HCT116 (cell line): ENCODE data around the gene GSC. TPM values are rescaled to one million over a fixed set of nuclear protein-coding genes. Genes with fewer than 3 reads are reported as not detected.

Experiments
- ATAC-seq: fragments of 200-7000 bp; cut with Tn5 transposase; 2 replicates; pipeline ENCODE4 v1.9.1; 2020; ENCODE audit warnings: mild to moderate bottlenecking, moderate library complexity
- BruUV-seq: library from RNA; stranded (reverse); fragments of 400-500 nt; replicated peaks from 2 replicates; lab custom pipeline; 2021; lab: Mats Ljungman, UMichigan
- CTCF ChIA-PET: fragments of 300-600 bp; sonication (Branson Sonifier 250); formaldehyde crosslinking; loops from one replicate; lab custom pipeline; 2021; ENCODE audit warnings: antibody characterized with exemption; lab: Charles Lee
- POLR2A ChIA-PET: fragments of 300-600, 350-600 bp; sonication (Branson Sonifier 250); formaldehyde crosslinking; loops from one replicate; lab custom pipeline; 2021; ENCODE audit warnings: antibody characterized with exemption; lab: Charles Lee
- RAD21 ChIA-PET, 2 experiments: fragments of 300-600 bp; sonication (Branson Sonifier 250); formaldehyde crosslinking; loops; one replicate each; lab custom pipeline; 2023; ENCODE audit warnings: low total read pairs in 2 of 2; ENCODE audit not compliant: uncharacterized antibody in 2 of 2, unreplicated experiment in 2 of 2, low non-redundant PET in 1 of 2; lab: Charles Lee
- DNase-seq: peaks from one replicate; pipeline ENCODE4 v3.0.0-alpha.2; 2010; ENCODE audit warnings: low read depth, low spot score
- H2AFZ ChIP-seq: fragments of 200-600 bp; shearing (Covaris generic), sonication (generic); 2 replicates; pipeline ENCODE4 v1.6.1; 2017; ENCODE audit warnings: low read depth, mixed run types, mixed read lengths, antibody characterized with exemption, low read length; ENCODE audit not compliant: poor library complexity, severe bottlenecking
- H3K27ac ChIP-seq: 2 replicates; pipeline ENCODE4 v1.5.1; 2012; ENCODE audit warnings: low read depth, low read length
- H3K27me3 ChIP-seq: fragments of 200-600 bp; sonication (generic); 2 replicates; pipeline ENCODE4 v1.6.1; 2016; ENCODE audit warnings: mixed run types, low read length, mixed read lengths; ENCODE audit not compliant: insufficient read depth
- H3K36me3 ChIP-seq, 2 experiments: fragments of 200-500 bp in 1 of 2; fragments of 200-600 bp in 1 of 2; sonication (Bioruptor generic) in 1 of 2; sonication (generic) in 1 of 2; 2 replicates each; pipeline versions ENCODE4 v1.5.1 to v1.6.1; 2014 to 2016; ENCODE audit warnings: low read length in 2 of 2, inconsistent platforms in 1 of 2, mixed read lengths in 1 of 2, mixed run types in 1 of 2; ENCODE audit not compliant: insufficient read depth in 2 of 2, control insufficient read depth in 1 of 2
- H3K4me1 ChIP-seq, 2 experiments: fragments of 200-600 bp in 1 of 2; sonication (generic) in 1 of 2; 2 replicates each; pipeline versions ENCODE4 v1.5.1 to v1.6.1; 2012 to 2017; ENCODE audit warnings: low read length in 2 of 2, inconsistent platforms in 1 of 2, mild to moderate bottlenecking in 1 of 2, mixed read lengths in 1 of 2, mixed run types in 1 of 2, moderate library complexity in 1 of 2; ENCODE audit not compliant: insufficient read depth in 2 of 2, control insufficient read depth in 1 of 2
- H3K4me2 ChIP-seq: fragments of 200-600 bp; sonication (generic); 2 replicates; pipeline ENCODE4 v1.6.1; 2017; ENCODE audit warnings: mixed run types, low read length, mixed read lengths
- H3K4me3 ChIP-seq, 2 experiments: fragments of 200-600 bp in 1 of 2; sonication (generic) in 1 of 2; replicated peaks in 1 of 2; 2 replicates each; pipeline ENCODE4 v1.5.1; 2011 to 2016; ENCODE audit warnings: low read length in 2 of 2, control low read depth in 1 of 2, low read depth in 1 of 2, mild to moderate bottlenecking in 1 of 2, mixed read lengths in 1 of 2, mixed run types in 1 of 2
- H3K79me2 ChIP-seq: fragments of 200-600 bp; sonication (generic); 2 replicates; pipeline ENCODE4 v1.6.1; 2017; ENCODE audit warnings: mild to moderate bottlenecking, mixed run types, low read length, moderate library complexity, mixed read lengths; ENCODE audit not compliant: insufficient read depth
- H3K9ac ChIP-seq: fragments of 200-600 bp; sonication (generic); 2 replicates; pipeline ENCODE4 v1.6.1; 2016; ENCODE audit warnings: low read length, mixed read lengths
- H3K9me2 ChIP-seq: fragments of 200-600 bp; sonication (generic), shearing (Covaris generic); 2 replicates; pipeline ENCODE4 v1.6.1; 2017; ENCODE audit warnings: mixed run types, mild to moderate bottlenecking, moderate library complexity; ENCODE audit not compliant: insufficient read depth
- H3K9me3 ChIP-seq, 2 experiments: fragments of 200-500 bp in 1 of 2; fragments of 200-600 bp in 1 of 2; sonication (Bioruptor generic) in 1 of 2; sonication (generic) in 1 of 2; 2 replicates each; pipeline ENCODE4 v1.6.1; 2014 to 2017; ENCODE audit warnings: low read length in 2 of 2, mixed read lengths in 2 of 2, inconsistent platforms in 1 of 2, low read depth in 1 of 2, mild to moderate bottlenecking in 1 of 2, mixed run types in 1 of 2, moderate library complexity in 1 of 2; ENCODE audit not compliant: control insufficient read depth in 1 of 2, insufficient read depth in 1 of 2
- H4K20me1 ChIP-seq: fragments of 200-600 bp; sonication (generic), shearing (Covaris generic); 2 replicates; pipeline ENCODE4 v1.6.1; 2017; ENCODE audit warnings: mixed run types, mild to moderate bottlenecking, moderate library complexity; ENCODE audit not compliant: insufficient read depth
- ATF3 ChIP-seq: IDR thresholded peaks from 2 replicates; pipeline ENCODE4 v1.6.1; 2012
- CBX3 ChIP-seq: IDR thresholded peaks from 2 replicates; pipeline ENCODE4 v1.6.1; 2012; ENCODE audit warnings: low read depth
- CTCF ChIP-seq, 3 experiments: fragments of 200-600 bp in 1 of 3; sonication (generic) in 1 of 3; IDR thresholded peaks in 2 of 3; conservative IDR thresholded peaks in 1 of 3; 2 replicates each; pipeline ENCODE4 v1.5.1; 2012 to 2017; ENCODE audit warnings: low read depth in 2 of 3, low read length in 2 of 3, antibody characterized with exemption in 1 of 3, borderline replicate concordance in 1 of 3, control low read depth in 1 of 3, mild to moderate bottlenecking in 1 of 3, mixed read lengths in 1 of 3, mixed run types in 1 of 3, moderate library complexity in 1 of 3; ENCODE audit not compliant: insufficient read depth in 1 of 3
- EGR1 ChIP-seq: IDR thresholded peaks from 2 replicates; pipeline ENCODE4 v1.6.1; 2012; ENCODE audit warnings: low read depth
- EZH2phosphoT487 ChIP-seq: fragments of 200-600 bp; IDR thresholded peaks from 2 replicates; pipeline ENCODE4 v1.6.1; 2018; ENCODE audit warnings: antibody characterized with exemption, borderline replicate concordance
- JUND ChIP-seq: IDR thresholded peaks from 2 replicates; pipeline ENCODE4 v1.6.1; 2012
- MAX ChIP-seq: IDR thresholded peaks from 2 replicates; pipeline ENCODE4 v1.6.1; 2012
- POLR2AphosphoS5 ChIP-seq: IDR thresholded peaks from 2 replicates; pipeline ENCODE4 v1.6.1; 2011; ENCODE audit warnings: mild to moderate bottlenecking, low read depth, low read length, moderate library complexity
- RAD21 ChIP-seq: IDR thresholded peaks from 2 replicates; pipeline ENCODE4 v1.6.1; 2012; ENCODE audit warnings: low read depth, mild to moderate bottlenecking
- SIN3A ChIP-seq: IDR thresholded peaks from 2 replicates; pipeline ENCODE4 v1.6.1; 2012; ENCODE audit warnings: low read depth
- SP1 ChIP-seq: IDR thresholded peaks from 2 replicates; pipeline ENCODE4 v1.6.1; 2012; ENCODE audit warnings: low read depth
- SRF ChIP-seq: IDR thresholded peaks from 2 replicates; pipeline ENCODE4 v1.6.1; 2012; ENCODE audit warnings: low read depth
- TCF7L2 ChIP-seq: IDR thresholded peaks from 2 replicates; pipeline ENCODE4 v1.7.0; 2011; ENCODE audit warnings: borderline replicate concordance, inconsistent platforms; ENCODE audit not compliant: insufficient read depth, insufficient read length; ENCODE audit errors: extremely low read depth
- YY1 ChIP-seq: IDR thresholded peaks from 2 replicates; pipeline ENCODE4 v1.6.1; 2011; ENCODE audit warnings: low read length, low read depth, moderate library complexity, mild to moderate bottlenecking; ENCODE audit not compliant: insufficient replicate concordance; ENCODE audit errors: extremely low read depth
- ZFX ChIP-seq: fragments of 450-650 bp; IDR thresholded peaks from 2 replicates; pipeline ENCODE4 v1.6.1; 2017
- ZNF274 ChIP-seq: fragments of 200-500 bp; sonication (Bioruptor generic); IDR thresholded peaks from 2 replicates; pipeline ENCODE4 v1.6.1; 2014; ENCODE audit warnings: mild to moderate bottlenecking, low read depth, low read length, inconsistent platforms
- intact Hi-C: fragments of 100-400 bp; cut with micrococcal nuclease; formaldehyde crosslinking; loops from 2 replicates; pipeline ENCODE4 v1.10.0; 2022
- total RNA-seq: library from RNA; stranded (reverse); gene quantifications from one replicate; pipeline ENCODE4 v1.2.1, GENCODE V29; 2021; ENCODE audit not compliant: unreplicated experiment

The GSC gene
- total RNA-seq, 1 experiment from 2014 or later: not detected

- no TSS peak for BruUV-seq
- DNase-seq: no peak
- no peaks in the 10 kb centered on the region for H3K27me3 ChIP-seq
- H3K36me3 ChIP-seq: no peaks in the 10 kb centered on the region
- ChIA-PET POLR2A (no interaction called here), RAD21 (no interaction called here), CTCF (no interaction called here)
- no peak overlapping the region for H3K4me2 ChIP-seq
- TF ChIP-seq CTCF (IDR thresholded peaks at IDR 0.05 in 2 of 3, conservative IDR thresholded peaks at IDR 0.05 in 1 of 3; ENCODE audit: borderline replicate concordance in 1 of 3, insufficient read depth in 1 of 3, low read depth in 2 of 3, low read length in 2 of 3): no peak
- TF ChIP-seq TCF7L2: no peak
- TF ChIP-seq SIN3A: no peak
- no peak for TF ChIP-seq YY1
- TF ChIP-seq SRF: no peak
- TF ChIP-seq RAD21: no peak
- no peak for TF ChIP-seq EZH2phosphoT487
- no peak for TF ChIP-seq JUND
- TF ChIP-seq SP1: no peak
- TF ChIP-seq CBX3: no peak
- TF ChIP-seq POLR2AphosphoS5: no peak
- TF ChIP-seq MAX: no peak
- TF ChIP-seq ATF3: no peak
- TF ChIP-seq EGR1: no peak
- no peak for TF ChIP-seq ZFX
- no peak for TF ChIP-seq ZNF274
- no peaks in the 10 kb centered on the region for H4K20me1 ChIP-seq
- intact Hi-C loops: no loop called here
- H3K27ac ChIP-seq: no peak overlapping the region
- no peak overlapping the region for H3K4me3 ChIP-seq
- H3K9me3 ChIP-seq: no peaks in the 10 kb centered on the region
- no peaks in the 10 kb centered on the region for H3K4me1 ChIP-seq
- ATAC-seq: no peak
- no peaks in the 10 kb centered on the region for H3K9me2 ChIP-seq
- H2AFZ ChIP-seq: no peak overlapping the region
- H3K79me2 ChIP-seq: no peaks in the 10 kb centered on the region
- H3K9ac ChIP-seq: no peak overlapping the region
Observed at GRCh38 chr14:94787655-94788054, 17.7 kb upstream of the GSC start.
